Fibroblast of mammary gland (primary cell): ENCODE results near the gene ACAD11.
"Not testable (repeated sequence)": the region's sequence is repeated elsewhere in the genome, so short reads cannot be mapped to it uniquely, and the experiment has no call there.

Experiments
- DNase-seq: peaks from one replicate; pipeline ENCODE4 v3.0.0-alpha.2; 2010; ENCODE audit warnings: low read depth
- H3K4me3 ChIP-seq: 2 replicates; pipeline ENCODE4 v1.5.1; 2011; ENCODE audit warnings: low read depth, mild to moderate bottlenecking, low read length, moderate library complexity; ENCODE audit not compliant: control insufficient read depth
- TF ChIP-seq, protein P1 (sequence below): conservative IDR thresholded peaks from 2 replicates; pipeline ENCODE4 v1.5.1; 2011; ENCODE audit warnings: low read depth, low read length, inconsistent platforms; ENCODE audit not compliant: control insufficient read depth, insufficient read depth

Gene ACAD11

GRCh38 chr3:132654190-132654589, 5.4 kb downstream of the ACAD11 start:
- H3K4me3 ChIP-seq = no peak overlapping the region
- TF ChIP-seq, protein P1, sequence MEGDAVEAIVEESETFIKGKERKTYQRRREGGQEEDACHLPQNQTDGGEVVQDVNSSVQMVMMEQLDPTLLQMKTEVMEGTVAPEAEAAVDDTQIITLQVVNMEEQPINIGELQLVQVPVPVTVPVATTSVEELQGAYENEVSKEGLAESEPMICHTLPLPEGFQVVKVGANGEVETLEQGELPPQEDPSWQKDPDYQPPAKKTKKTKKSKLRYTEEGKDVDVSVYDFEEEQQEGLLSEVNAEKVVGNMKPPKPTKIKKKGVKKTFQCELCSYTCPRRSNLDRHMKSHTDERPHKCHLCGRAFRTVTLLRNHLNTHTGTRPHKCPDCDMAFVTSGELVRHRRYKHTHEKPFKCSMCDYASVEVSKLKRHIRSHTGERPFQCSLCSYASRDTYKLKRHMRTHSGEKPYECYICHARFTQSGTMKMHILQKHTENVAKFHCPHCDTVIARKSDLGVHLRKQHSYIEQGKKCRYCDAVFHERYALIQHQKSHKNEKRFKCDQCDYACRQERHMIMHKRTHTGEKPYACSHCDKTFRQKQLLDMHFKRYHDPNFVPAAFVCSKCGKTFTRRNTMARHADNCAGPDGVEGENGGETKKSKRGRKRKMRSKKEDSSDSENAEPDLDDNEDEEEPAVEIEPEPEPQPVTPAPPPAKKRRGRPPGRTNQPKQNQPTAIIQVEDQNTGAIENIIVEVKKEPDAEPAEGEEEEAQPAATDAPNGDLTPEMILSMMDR = no peak
- peak; percentile 19 for DNase-seq

GRCh38 chr3:132652640-132653270, 6.9 kb downstream of the ACAD11 start:
- DNase-seq = peak; percentile 82
- H3K4me3 ChIP-seq = no peak overlapping the region
- TF ChIP-seq, protein P1 = no peak

GRCh38 chr3:132650153-132650552, 9.5 kb downstream of the ACAD11 start:
- TF ChIP-seq, protein P1 = no peak
- no peak overlapping the region for H3K4me3 ChIP-seq
- no peak for DNase-seq

DNA sequence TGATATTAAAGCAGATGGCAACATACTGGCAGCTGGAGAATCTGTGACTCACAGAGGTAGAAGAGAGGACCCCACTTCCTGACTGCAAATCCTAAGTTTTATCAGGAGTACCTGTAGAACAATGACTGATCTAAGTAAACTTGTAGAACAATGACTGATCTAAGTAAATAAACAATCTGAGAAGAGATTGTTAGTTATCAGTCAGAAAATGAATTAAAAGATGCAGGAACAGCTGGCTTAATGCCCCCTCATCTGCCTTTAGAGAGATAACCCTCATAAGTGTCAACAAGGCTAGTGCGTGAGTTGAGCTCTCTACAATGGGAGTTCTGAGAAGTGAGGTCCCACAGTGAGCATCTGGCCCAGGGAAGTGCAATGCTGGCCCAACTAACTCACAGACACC, 14.6 kb downstream of the ACAD11 start:
- no peak overlapping the region for H3K4me3 ChIP-seq
- no peak for DNase-seq
- TF ChIP-seq, protein P1 = no peak

DNA sequence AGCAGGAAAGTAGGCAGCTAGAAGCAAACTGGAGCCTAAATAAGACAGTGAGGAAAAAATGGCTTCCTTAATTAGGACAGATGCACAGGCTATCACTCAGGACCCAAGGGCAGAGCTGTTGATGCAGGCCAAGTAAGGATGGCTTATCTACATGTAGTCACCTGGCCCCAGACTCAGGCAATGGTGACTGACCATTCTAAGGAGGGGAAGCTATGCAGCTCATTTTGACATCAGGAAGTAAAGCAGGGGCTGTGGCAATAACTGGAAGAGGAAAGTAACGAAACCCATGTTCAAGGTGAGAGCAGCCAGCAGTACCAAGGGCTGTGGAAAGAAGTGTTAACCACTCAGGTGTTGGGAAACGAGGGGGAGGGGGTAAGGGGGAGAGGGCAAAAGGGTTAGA, 16.2 kb downstream of the ACAD11 start:
- TF ChIP-seq, protein P1 = no peak
- DNase-seq = no peak
- H3K4me3 ChIP-seq = no peak overlapping the region

GRCh38 chr3:132642539-132642847, 17.1 kb downstream of the ACAD11 start:
- no peak overlapping the region for H3K4me3 ChIP-seq
- TF ChIP-seq, protein P1 = no peak
- no peak for DNase-seq

GRCh38 chr3:132641837-132642538, 17.6 kb downstream of the ACAD11 start:
- TF ChIP-seq, protein P1 = peak; percentile 75
- no peak overlapping the region for H3K4me3 ChIP-seq
- DNase-seq = peak; percentile 72

- not testable (repeated sequence) for DNase-seq, H3K4me3 ChIP-seq
Observed at GRCh38 chr3:132641427-132641826, 18.2 kb downstream of the ACAD11 start.
